ENCODE measurements around the gene CCSER1. TPM values are rescaled to one million over a fixed set of nuclear protein-coding genes. Genes with fewer than 3 reads are reported as not detected.

Gene CCSER1
- polyA plus RNA-seq, 1 experiment: not detected

DNA sequence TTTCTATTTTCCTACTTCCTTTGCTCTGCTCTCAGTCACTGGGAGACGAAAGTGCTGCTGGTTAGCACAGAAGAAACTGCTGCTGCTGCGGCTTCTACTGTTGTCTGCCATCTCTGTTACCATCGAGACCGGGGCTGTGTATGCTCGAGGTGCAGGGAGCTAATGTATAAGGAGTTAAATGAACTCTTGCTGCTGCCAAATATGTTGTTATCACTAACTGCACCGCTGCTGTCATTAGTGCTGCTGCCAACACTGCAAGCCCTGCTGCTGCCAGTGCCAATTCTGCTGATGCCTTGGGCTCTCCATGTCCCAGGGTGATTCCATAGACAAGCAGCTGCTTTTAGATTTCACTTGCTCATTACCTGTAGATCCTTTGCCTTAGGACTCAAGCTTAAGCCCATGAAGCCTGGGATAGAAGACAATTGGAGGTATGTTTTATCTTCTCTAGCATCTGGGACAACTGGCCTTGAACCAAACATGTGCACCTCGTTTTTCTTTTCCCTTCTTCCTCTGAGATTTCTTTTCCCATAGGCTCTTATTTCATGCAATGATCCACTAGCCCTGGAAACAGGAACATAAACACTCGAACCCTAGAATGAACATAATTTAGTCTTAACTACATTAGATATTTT lies 107.8 kb downstream of the CCSER1 start:
- Histone ChIP-seq H3K36me3 (ENCODE audit: control insufficient read depth, insufficient read depth, low read length) (no peaks in the 10 kb centered on the region), H3K4me3 (ENCODE audit: low read depth, low read length) (no peak overlapping the region), H3K27me3 (ENCODE audit: control insufficient read depth, insufficient read depth, low read length) (no peaks in the 10 kb centered on the region)
- no peak for DNase-seq (ENCODE audit: low read depth)
- ChIA-PET CTCF (no interaction called here), POLR2A (no interaction called here)
- no peak for TF ChIP-seq CTCF (IDR thresholded peaks at IDR 0.05; ENCODE audit: insufficient read depth, low read depth, low read length)

- DNase-seq (ENCODE audit: low read depth): no peak
- no peak for TF ChIP-seq CTCF (IDR thresholded peaks at IDR 0.05; ENCODE audit: insufficient read depth, low read depth, low read length)
- ChIA-PET CTCF (no interaction called here), POLR2A (no interaction called here)
- no peak overlapping the region for H3K4me3 ChIP-seq (ENCODE audit: low read depth, low read length)
- no peaks in the 10 kb centered on the region for H3K36me3 ChIP-seq (ENCODE audit: control insufficient read depth, insufficient read depth, low read length)
- no peaks in the 10 kb centered on the region for H3K27me3 ChIP-seq (ENCODE audit: control insufficient read depth, insufficient read depth, low read length)
These were observed 110.7 kb downstream of the CCSER1 start for GRCh38 chr4:90237751-90238530.

DNA sequence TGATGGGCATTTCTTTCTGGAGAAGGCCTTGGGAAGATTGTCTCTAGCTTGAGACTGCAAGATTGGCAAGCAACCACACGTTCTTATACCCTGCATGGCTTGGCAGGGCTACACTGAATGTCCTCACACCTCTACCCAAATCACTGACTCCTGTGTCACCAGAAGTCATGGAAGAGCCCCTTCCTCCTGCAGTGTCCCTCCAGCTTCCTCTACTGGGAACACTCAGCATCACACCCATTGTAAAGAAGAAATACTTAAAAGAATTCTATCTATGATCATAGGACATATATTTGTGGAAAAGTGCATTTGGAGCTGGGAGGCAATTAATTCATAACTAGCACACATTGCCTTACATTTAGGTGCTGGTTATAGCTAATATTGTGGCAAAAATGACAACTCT lies 113.1 kb downstream of the CCSER1 start:
- ChIA-PET POLR2A (no interaction called here), CTCF (no interaction called here)
- Histone ChIP-seq H3K4me3 (ENCODE audit: low read depth, low read length) (no peak overlapping the region), H3K36me3 (ENCODE audit: control insufficient read depth, insufficient read depth, low read length) (no peaks in the 10 kb centered on the region), H3K27me3 (ENCODE audit: control insufficient read depth, insufficient read depth, low read length) (no peaks in the 10 kb centered on the region)
- no peak for TF ChIP-seq CTCF (IDR thresholded peaks at IDR 0.05; ENCODE audit: insufficient read depth, low read depth, low read length)
- DNase-seq (ENCODE audit: low read depth): no peak

DNA sequence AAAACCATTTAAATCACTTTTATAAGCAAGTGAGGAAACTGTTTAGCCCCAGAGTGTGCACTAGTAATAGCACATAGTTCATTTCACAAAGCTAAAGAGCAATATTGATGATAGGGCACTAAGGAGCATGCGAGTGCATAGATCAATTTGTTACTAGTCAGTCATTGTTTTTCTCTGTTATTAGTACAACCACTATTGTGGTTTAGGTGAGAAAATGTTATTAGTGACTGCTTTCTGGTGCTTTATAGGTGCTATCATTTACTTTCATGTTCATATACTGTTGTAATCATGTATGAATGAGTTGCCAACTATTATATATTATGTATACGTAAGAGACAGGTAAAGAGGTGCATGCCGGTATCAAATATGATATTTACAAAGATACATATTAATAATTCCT lies 113.8 kb downstream of the CCSER1 start:
- H3K36me3 ChIP-seq (ENCODE audit: control insufficient read depth, insufficient read depth, low read length): no peaks in the 10 kb centered on the region
- DNase-seq (ENCODE audit: low read depth): no peak
- CTCF ChIA-PET: no interaction called here
- no peak overlapping the region for H3K4me3 ChIP-seq (ENCODE audit: low read depth, low read length)
- TF ChIP-seq CTCF (IDR thresholded peaks at IDR 0.05; ENCODE audit: insufficient read depth, low read depth, low read length): no peak
- POLR2A ChIA-PET: no interaction called here
- no peaks in the 10 kb centered on the region for H3K27me3 ChIP-seq (ENCODE audit: control insufficient read depth, insufficient read depth, low read length)

- POLR2A ChIA-PET: no interaction called here
- DNase-seq (ENCODE audit: low read depth): no peak
- TF ChIP-seq CTCF (IDR thresholded peaks at IDR 0.05; ENCODE audit: insufficient read depth, low read depth, low read length): no peak
- CTCF ChIA-PET: no interaction called here
- Histone ChIP-seq H3K36me3 (ENCODE audit: control insufficient read depth, insufficient read depth, low read length) (no peaks in the 10 kb centered on the region), H3K4me3 (ENCODE audit: low read depth, low read length) (no peak overlapping the region), H3K27me3 (ENCODE audit: control insufficient read depth, insufficient read depth, low read length) (no peaks in the 10 kb centered on the region)
These were observed 118.6 kb downstream of the CCSER1 start for GRCh38 chr4:90245837-90246236.

All from BJ (cell line).